ENCODE measurements around the gene POTEJ. TPM values are rescaled to one million over a fixed set of nuclear protein-coding genes. Genes with fewer than 3 reads are reported as not detected.
"Not testable (repeated sequence)": the region's sequence is repeated elsewhere in the genome, so short reads cannot be mapped to it uniquely, and the experiment has no call there.

Gene POTEJ
- total RNA-seq, 2 donors from 2014 or later: 0.17 TPM; not detected in 1

- H3K9me3 ChIP-seq; H3K27ac ChIP-seq; H3K4me3 ChIP-seq; intact Hi-C loops (cut with DNase I); H3K4me1 ChIP-seq; H3K36me3 ChIP-seq; H3K9ac ChIP-seq (ENCODE audit: low read depth in 2 of 2, low read length in 2 of 2); DNase-seq; H3K27me3 ChIP-seq: not testable (repeated sequence)
These were observed 20.3 kb upstream of the POTEJ start for GRCh38 chr2:130590842-130591359.

- H3K27ac ChIP-seq; intact Hi-C loops (cut with DNase I); H3K27me3 ChIP-seq; DNase-seq; H3K4me3 ChIP-seq; H3K4me1 ChIP-seq; H3K9me3 ChIP-seq; H3K9ac ChIP-seq (ENCODE audit: low read depth in 2 of 2, low read length in 2 of 2); H3K36me3 ChIP-seq: not testable (repeated sequence)
These were observed 18.3 kb upstream of the POTEJ start for GRCh38 chr2:130592791-130593414.

- H3K27ac ChIP-seq; H3K36me3 ChIP-seq; H3K9me3 ChIP-seq; H3K4me1 ChIP-seq; H3K9ac ChIP-seq (ENCODE audit: low read depth in 2 of 2, low read length in 2 of 2); H3K4me3 ChIP-seq; DNase-seq; intact Hi-C loops (cut with DNase I); H3K27me3 ChIP-seq: not testable (repeated sequence)
These were observed 17.2 kb upstream of the POTEJ start for GRCh38 chr2:130594011-130594410.

GRCh38 chr2:130596757-130597156 lies 14.5 kb upstream of the POTEJ start:
- not testable (repeated sequence) for H3K9ac ChIP-seq (ENCODE audit: low read depth in 2 of 2, low read length in 2 of 2)

GRCh38 chr2:130597994-130598393 lies 13.2 kb upstream of the POTEJ start:
- H3K27ac ChIP-seq; H3K4me1 ChIP-seq; H3K4me3 ChIP-seq; DNase-seq; intact Hi-C loops (cut with DNase I); H3K36me3 ChIP-seq; H3K27me3 ChIP-seq; H3K9me3 ChIP-seq; H3K9ac ChIP-seq (ENCODE audit: low read depth in 2 of 2, low read length in 2 of 2): not testable (repeated sequence)

More at GRCh38 chr2:130596757-130597156, 14.5 kb upstream of the POTEJ start:
- H3K4me1 ChIP-seq; H3K9me3 ChIP-seq; H3K27ac ChIP-seq; H3K27me3 ChIP-seq; DNase-seq; intact Hi-C loops (cut with DNase I); H3K4me3 ChIP-seq; H3K36me3 ChIP-seq: not testable (repeated sequence)

GRCh38 chr2:130598463-130598862 lies 12.8 kb upstream of the POTEJ start:
- H3K36me3 ChIP-seq; DNase-seq; H3K27me3 ChIP-seq; H3K27ac ChIP-seq; H3K9me3 ChIP-seq; H3K9ac ChIP-seq (ENCODE audit: low read depth in 2 of 2, low read length in 2 of 2); intact Hi-C loops (cut with DNase I); H3K4me3 ChIP-seq; H3K4me1 ChIP-seq: not testable (repeated sequence)

- intact Hi-C loops (cut with DNase I): not testable (repeated sequence)
These were observed 11.8 kb upstream of the POTEJ start, which contains the start of gene CFC1 for GRCh38 chr2:130599393-130599792. CFC1 (minus strand) TSS chr2:130599575; CDS start chr2:130599287, 288 bp downstream.

GRCh38 chr2:130599926-130600325 lies 11.3 kb upstream of the POTEJ start:
- H3K27me3 ChIP-seq; intact Hi-C loops (cut with DNase I); H3K27ac ChIP-seq; H3K9ac ChIP-seq (ENCODE audit: low read depth in 2 of 2, low read length in 2 of 2); H3K4me3 ChIP-seq; H3K4me1 ChIP-seq; DNase-seq; H3K9me3 ChIP-seq; H3K36me3 ChIP-seq: not testable (repeated sequence)

More at GRCh38 chr2:130599393-130599792, 11.8 kb upstream of the POTEJ start, which contains the start of gene CFC1:
- H3K36me3 ChIP-seq; H3K27ac ChIP-seq; H3K4me3 ChIP-seq; DNase-seq; H3K9ac ChIP-seq (ENCODE audit: low read depth in 2 of 2, low read length in 2 of 2); H3K4me1 ChIP-seq; H3K27me3 ChIP-seq; H3K9me3 ChIP-seq: not testable (repeated sequence)

- DNase-seq; H3K9ac ChIP-seq (ENCODE audit: low read depth in 2 of 2, low read length in 2 of 2); H3K4me3 ChIP-seq: not testable (repeated sequence)
These were observed 9.5 kb upstream of the POTEJ start for GRCh38 chr2:130601648-130602302.

GRCh38 chr2:130608276-130609001 lies 2.8 kb upstream of the POTEJ start:
- H3K36me3 ChIP-seq; H3K27me3 ChIP-seq; DNase-seq; H3K27ac ChIP-seq; intact Hi-C loops (cut with DNase I); H3K4me1 ChIP-seq; H3K9me3 ChIP-seq; H3K4me3 ChIP-seq; H3K9ac ChIP-seq (ENCODE audit: low read depth in 2 of 2, low read length in 2 of 2): not testable (repeated sequence)

More at GRCh38 chr2:130601648-130602302, 9.5 kb upstream of the POTEJ start:
- H3K4me1 ChIP-seq; H3K9me3 ChIP-seq; H3K27me3 ChIP-seq; H3K27ac ChIP-seq; H3K36me3 ChIP-seq; intact Hi-C loops (cut with DNase I): not testable (repeated sequence)

- H3K36me3 ChIP-seq; H3K4me3 ChIP-seq; H3K9me3 ChIP-seq; H3K9ac ChIP-seq (ENCODE audit: low read depth in 2 of 2, low read length in 2 of 2); DNase-seq; H3K4me1 ChIP-seq; H3K27ac ChIP-seq; intact Hi-C loops (cut with DNase I); H3K27me3 ChIP-seq: not testable (repeated sequence)
These were observed 2.0 kb upstream of the POTEJ start for GRCh38 chr2:130609002-130609920.

- H3K27ac ChIP-seq; H3K9ac ChIP-seq (ENCODE audit: low read depth in 2 of 2, low read length in 2 of 2); H3K4me1 ChIP-seq; H3K27me3 ChIP-seq; H3K36me3 ChIP-seq; DNase-seq; H3K9me3 ChIP-seq; H3K4me3 ChIP-seq; intact Hi-C loops (cut with DNase I): not testable (repeated sequence)
These were observed 754 bp upstream of the POTEJ start for GRCh38 chr2:130610486-130610885.
